ENCODE data around the gene PRDM13. TPM values are rescaled to one million over a fixed set of nuclear protein-coding genes. Genes with fewer than 3 reads are reported as not detected.
"Not testable (repeated sequence)": the region's sequence is repeated elsewhere in the genome, so short reads cannot be mapped to it uniquely, and the experiment has no call there.

Gene PRDM13
- total and polyA plus RNA-seq, 10 of the 15 experiments (the other 5 are each of a cell fraction or from before 2014, with no cell fraction given), result 0.02 to 0.15 (median 0.03) TPM; not detected in 6

DNA sequence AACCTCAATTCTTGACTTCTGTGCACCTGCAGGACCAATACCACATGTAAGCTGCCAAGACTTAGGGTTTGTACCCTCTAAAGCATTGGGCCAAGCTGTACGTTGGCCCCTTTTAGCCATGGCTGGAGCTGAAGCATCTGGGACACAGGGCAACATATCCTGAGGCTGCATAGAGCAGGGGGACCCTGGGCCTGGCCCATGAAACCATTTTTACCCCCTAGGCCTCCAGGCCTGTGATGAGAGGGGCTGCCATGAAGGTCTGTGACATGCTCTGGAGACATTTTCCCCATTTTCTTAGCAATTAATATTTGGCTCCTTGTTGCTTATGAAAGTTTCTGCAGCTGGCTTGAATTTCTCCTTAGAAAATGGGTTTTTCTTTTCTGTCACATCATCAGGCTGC lies 31.0 kb downstream of the PRDM13 start (continued):
- TF ChIP-seq EGR1 (IDR thresholded peaks at IDR 0.05; ENCODE audit: borderline replicate concordance in 1 of 2, low read depth in 2 of 2, low read length in 2 of 2) (no peak), BRCA1 (IDR thresholded peaks at IDR 0.05; ENCODE audit: low read depth, low read length) (no peak), CHD2 (IDR thresholded peaks at IDR 0.05; ENCODE audit: borderline replicate concordance, low read depth, low read length) (no peak), STAT1 (conservative IDR thresholded peaks at IDR 0.05) (no peak)

DNA sequence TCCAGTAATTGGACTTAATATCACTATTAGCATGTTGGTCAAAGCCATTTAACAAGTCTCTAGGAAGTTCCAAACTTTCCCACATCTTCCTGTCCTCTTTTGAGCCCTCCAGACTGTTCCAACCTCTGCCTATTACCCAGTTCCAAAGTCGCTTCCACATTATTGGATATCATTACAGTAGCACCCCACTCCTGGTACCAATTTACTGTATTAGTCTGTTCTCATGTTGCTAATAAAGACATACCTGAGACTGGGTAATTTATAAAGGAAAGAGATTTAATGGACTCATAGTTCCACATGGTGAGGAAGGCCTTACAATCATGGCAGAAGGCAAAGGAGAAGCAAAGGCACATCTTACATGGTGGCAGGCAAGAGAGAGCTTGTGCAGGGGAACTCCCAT lies 31.7 kb downstream of the PRDM13 start:
- RAD21 ChIA-PET (ENCODE audit: unreplicated experiment); H4K20me1 ChIP-seq (ENCODE audit: control insufficient read depth, insufficient read depth); BruUV-seq (replicated peaks); FAIRE-seq; H3K4me3 ChIP-seq; H2AFZ ChIP-seq (ENCODE audit: control insufficient read depth, low read depth, low read length); H3K4me2 ChIP-seq (ENCODE audit: control insufficient read depth, insufficient read depth); H3K27ac ChIP-seq (ENCODE audit: control insufficient read depth, insufficient read depth); DNase-seq (ENCODE audit: low read depth, low spot score); H3K27me3 ChIP-seq (replicated peaks in 1 of 2; ENCODE audit: control insufficient read depth in 2 of 2, insufficient read depth in 2 of 2, low read length in 1 of 2); SMC1A ChIA-PET (ENCODE audit: uncharacterized antibody, unreplicated experiment); ATAC-seq; in situ Hi-C loops (cut with MboI); H3K9ac ChIP-seq (ENCODE audit: control insufficient read depth, insufficient read depth, low read length); CTCF ChIA-PET; H3K9me3 ChIP-seq (replicated peaks; ENCODE audit: control insufficient read depth, insufficient read depth, low read length); intact Hi-C loops (cut with micrococcal nuclease; ENCODE audit: unreplicated experiment); H3K4me1 ChIP-seq (ENCODE audit: control insufficient read depth, insufficient read depth, low read length); POLR2A ChIA-PET; H3K79me2 ChIP-seq (ENCODE audit: control insufficient read depth, insufficient read depth, low read length); H3K36me3 ChIP-seq (ENCODE audit: control insufficient read depth in 2 of 2, insufficient read depth in 2 of 2, low read length in 1 of 2): not testable (repeated sequence)
- WGBS (ENCODE audit: insufficient coverage, insufficient replicate concordance, low lambda C conversion rate, missing lambda C conversion rate), result 0% methylated on average over 1 of the region's 1 CpG

DNA sequence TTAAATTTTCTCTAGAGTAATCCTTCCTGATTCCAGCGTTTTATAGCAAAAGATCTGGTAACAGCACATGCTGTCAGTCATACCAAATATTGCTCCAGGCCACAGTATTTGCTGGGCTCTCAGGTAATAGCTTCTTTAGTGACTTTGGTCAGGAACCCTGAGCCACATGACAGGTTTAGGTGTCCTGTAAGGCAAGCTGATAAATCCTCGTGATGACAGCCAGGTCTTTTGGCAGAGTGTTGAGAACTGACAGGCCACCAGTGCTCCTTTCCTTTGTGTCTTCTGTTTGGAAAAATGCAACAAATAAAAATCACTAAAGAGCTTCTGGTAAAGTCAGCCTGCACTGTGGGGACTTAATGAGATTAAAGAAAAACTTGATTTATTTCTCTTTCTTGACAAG lies 34.6 kb downstream of the PRDM13 start:
- POLR2A ChIA-PET, result no interaction called here

More for the DNA sequence above, 34.6 kb downstream of the PRDM13 start:
- Histone ChIP-seq H3K36me3 (ENCODE audit: control insufficient read depth in 2 of 2, insufficient read depth in 2 of 2, low read length in 1 of 2) (no peaks in the 10 kb centered on the region), H3K27ac (ENCODE audit: control insufficient read depth, insufficient read depth) (no peak overlapping the region), H3K27me3 (replicated peaks in 1 of 2; ENCODE audit: control insufficient read depth in 2 of 2, insufficient read depth in 2 of 2, low read length in 1 of 2) (no peaks in the 10 kb centered on the region), H3K4me2 (ENCODE audit: control insufficient read depth, insufficient read depth) (no peak overlapping the region), H3K4me1 (ENCODE audit: control insufficient read depth, insufficient read depth, low read length) (no peaks in the 10 kb centered on the region), H4K20me1 (ENCODE audit: control insufficient read depth, insufficient read depth) (no peaks in the 10 kb centered on the region), H3K79me2 (ENCODE audit: control insufficient read depth, insufficient read depth, low read length) (no peaks in the 10 kb centered on the region), H2AFZ (ENCODE audit: control insufficient read depth, low read depth, low read length) (no peak overlapping the region), H3K9ac (ENCODE audit: control insufficient read depth, insufficient read depth, low read length) (no peak overlapping the region), H3K9me3 (replicated peaks; ENCODE audit: control insufficient read depth, insufficient read depth, low read length) (peaks cover 1% of the 10 kb centered on the region; the same call in 1 of the 3 replicates), H3K4me3 (no peak overlapping the region)
- no TSS peak for BruUV-seq (replicated peaks)
- CTCF ChIA-PET, result no interaction called here
- SMC1A ChIA-PET (ENCODE audit: uncharacterized antibody, unreplicated experiment), result no interaction called here
- DNase-seq (ENCODE audit: low read depth, low spot score) (no peak), ATAC-seq (no peak), FAIRE-seq (no peak)
- intact Hi-C loops (cut with micrococcal nuclease; ENCODE audit: unreplicated experiment), result no loop called here
- WGBS (ENCODE audit: insufficient coverage, insufficient replicate concordance, low lambda C conversion rate, missing lambda C conversion rate), result 14% methylated on average over 2 of the region's 2 CpGs
- TF ChIP-seq, protein P1, sequence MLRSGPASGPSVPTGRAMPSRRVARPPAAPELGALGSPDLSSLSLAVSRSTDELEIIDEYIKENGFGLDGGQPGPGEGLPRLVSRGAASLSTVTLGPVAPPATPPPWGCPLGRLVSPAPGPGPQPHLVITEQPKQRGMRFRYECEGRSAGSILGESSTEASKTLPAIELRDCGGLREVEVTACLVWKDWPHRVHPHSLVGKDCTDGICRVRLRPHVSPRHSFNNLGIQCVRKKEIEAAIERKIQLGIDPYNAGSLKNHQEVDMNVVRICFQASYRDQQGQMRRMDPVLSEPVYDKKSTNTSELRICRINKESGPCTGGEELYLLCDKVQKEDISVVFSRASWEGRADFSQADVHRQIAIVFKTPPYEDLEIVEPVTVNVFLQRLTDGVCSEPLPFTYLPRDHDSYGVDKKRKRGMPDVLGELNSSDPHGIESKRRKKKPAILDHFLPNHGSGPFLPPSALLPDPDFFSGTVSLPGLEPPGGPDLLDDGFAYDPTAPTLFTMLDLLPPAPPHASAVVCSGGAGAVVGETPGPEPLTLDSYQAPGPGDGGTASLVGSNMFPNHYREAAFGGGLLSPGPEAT (IDR thresholded peaks at IDR 0.05; ENCODE audit: low read depth), result no peak
- TF ChIP-seq SMC3 (IDR thresholded peaks at IDR 0.05; ENCODE audit: borderline replicate concordance, low read length) (no peak), MTA2 (IDR thresholded peaks at IDR 0.05; ENCODE audit: low read depth) (no peak), ZBED1 (IDR thresholded peaks at IDR 0.05; ENCODE audit: borderline replicate concordance) (no peak), LARP7 (IDR thresholded peaks at IDR 0.05) (no peak)
- TF ChIP-seq, protein P2, sequence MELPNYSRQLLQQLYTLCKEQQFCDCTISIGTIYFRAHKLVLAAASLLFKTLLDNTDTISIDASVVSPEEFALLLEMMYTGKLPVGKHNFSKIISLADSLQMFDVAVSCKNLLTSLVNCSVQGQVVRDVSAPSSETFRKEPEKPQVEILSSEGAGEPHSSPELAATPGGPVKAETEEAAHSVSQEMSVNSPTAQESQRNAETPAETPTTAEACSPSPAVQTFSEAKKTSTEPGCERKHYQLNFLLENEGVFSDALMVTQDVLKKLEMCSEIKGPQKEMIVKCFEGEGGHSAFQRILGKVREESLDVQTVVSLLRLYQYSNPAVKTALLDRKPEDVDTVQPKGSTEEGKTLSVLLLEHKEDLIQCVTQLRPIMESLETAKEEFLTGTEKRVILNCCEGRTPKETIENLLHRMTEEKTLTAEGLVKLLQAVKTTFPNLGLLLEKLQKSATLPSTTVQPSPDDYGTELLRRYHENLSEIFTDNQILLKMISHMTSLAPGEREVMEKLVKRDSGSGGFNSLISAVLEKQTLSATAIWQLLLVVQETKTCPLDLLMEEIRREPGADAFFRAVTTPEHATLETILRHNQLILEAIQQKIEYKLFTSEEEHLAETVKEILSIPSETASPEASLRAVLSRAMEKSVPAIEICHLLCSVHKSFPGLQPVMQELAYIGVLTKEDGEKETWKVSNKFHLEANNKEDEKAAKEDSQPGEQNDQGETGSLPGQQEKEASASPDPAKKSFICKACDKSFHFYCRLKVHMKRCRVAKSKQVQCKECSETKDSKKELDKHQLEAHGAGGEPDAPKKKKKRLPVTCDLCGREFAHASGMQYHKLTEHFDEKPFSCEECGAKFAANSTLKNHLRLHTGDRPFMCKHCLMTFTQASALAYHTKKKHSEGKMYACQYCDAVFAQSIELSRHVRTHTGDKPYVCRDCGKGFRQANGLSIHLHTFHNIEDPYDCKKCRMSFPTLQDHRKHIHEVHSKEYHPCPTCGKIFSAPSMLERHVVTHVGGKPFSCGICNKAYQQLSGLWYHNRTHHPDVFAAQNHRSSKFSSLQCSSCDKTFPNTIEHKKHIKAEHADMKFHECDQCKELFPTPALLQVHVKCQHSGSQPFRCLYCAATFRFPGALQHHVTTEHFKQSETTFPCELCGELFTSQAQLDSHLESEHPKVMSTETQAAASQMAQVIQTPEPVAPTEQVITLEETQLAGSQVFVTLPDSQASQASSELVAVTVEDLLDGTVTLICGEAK (IDR thresholded peaks at IDR 0.05; ENCODE audit: borderline replicate concordance), result no peak
- in situ Hi-C loops (cut with MboI), result no loop called here
- RAD21 ChIA-PET (ENCODE audit: unreplicated experiment), result no interaction called here

Data from GM12878 (cell line).